Stomach (tissue), 4 donors: ENCODE measurements around the gene PRDM2.

ENCODE experiments used
- CTCF ChIP-seq, 7 experiments: fragments of 450-650 bp in 4 of 7; fragments of 200-600 bp in 3 of 7; sonication (generic) in 3 of 7; IDR thresholded peaks; one replicate each; pipeline ENCODE4 v1.5.1; 2016 to 2019; ENCODE audit warnings: antibody characterized with exemption in 7 of 7, control low read depth in 2 of 7, mild to moderate bottlenecking in 1 of 7
- EP300 ChIP-seq: sonication (generic); formaldehyde crosslinking; IDR thresholded peaks from one replicate; pipeline ENCODE4 v1.6.1; 2017; ENCODE audit warnings: antibody characterized with exemption
- POLR2A ChIP-seq, 4 donors: fragments of 450-650 bp; IDR thresholded peaks; one replicate each; pipeline ENCODE4 v1.6.1; 2016; ENCODE audit warnings: antibody characterized with exemption in 4 of 4, control low read depth in 2 of 4, mild to moderate bottlenecking in 1 of 4, moderate library complexity in 1 of 4
- POLR2AphosphoS5 ChIP-seq, 3 donors: sonication (generic); formaldehyde crosslinking; IDR thresholded peaks; one replicate each; pipeline ENCODE4 v1.6.1; 2016; ENCODE audit warnings: antibody characterized with exemption in 3 of 3

DNA sequence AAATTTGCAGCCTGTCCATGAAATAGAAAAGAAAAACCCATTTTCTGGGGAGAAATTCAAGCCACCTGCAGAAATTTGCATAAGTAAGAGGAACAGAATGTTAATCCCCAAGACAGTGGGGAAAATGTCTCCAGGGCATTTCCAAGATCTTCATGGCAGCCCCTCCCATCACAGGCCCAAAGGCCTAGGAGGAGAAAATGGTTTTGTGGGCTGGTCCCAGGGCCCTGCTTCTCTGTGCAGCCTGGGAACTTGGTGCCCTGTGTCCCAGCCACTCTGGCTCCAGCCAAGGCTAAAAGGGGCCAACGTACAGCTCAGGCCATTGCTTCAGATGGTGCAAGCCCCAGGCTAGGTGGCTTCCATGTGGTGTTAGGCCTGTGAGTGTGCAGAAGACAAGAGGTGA, 155.6 kb downstream of the PRDM2 start:
- no peak for TF ChIP-seq EP300
- no peak for TF ChIP-seq CTCF (IDR thresholded peaks at IDR 0.05)
- no peak for TF ChIP-seq POLR2AphosphoS5 (IDR thresholded peaks at IDR 0.05)
- TF ChIP-seq POLR2A (IDR thresholded peaks at IDR 0.05), result no peak
